ENCODE measurements around the gene ELF3. TPM values are rescaled to one million over a fixed set of nuclear protein-coding genes. Genes with fewer than 3 reads are reported as not detected.

Gene ELF3
- total RNA-seq, 4 donors from 2014 or later: 0.54 to 30.6 (median 0.74) TPM

- Histone ChIP-seq H3K36me3 (peaks cover 2 to 48% of the 10 kb centered on the region in 2 donors), H3K9me3 (no peaks in the 10 kb centered on the region), H3K27ac (no peak overlapping the region), H3K4me1 (peaks cover 2 to 11% (median 4%) of the 10 kb centered on the region in 3 donors), H3K4me3 (no peak overlapping the region), H3K27me3 (no peaks in the 10 kb centered on the region)
- 42 to 51% methylated on average over 8 to 9 of the region's 9 CpGs for WGBS, 2 donors (ENCODE audit: low coverage in 1 of 2)
- no peak for ATAC-seq
- TF ChIP-seq POLR2AphosphoS5 (IDR thresholded peaks at IDR 0.05): no peak
- no peak for TF ChIP-seq CTCF (IDR thresholded peaks at IDR 0.05)
- TF ChIP-seq EP300 (IDR thresholded peaks at IDR 0.05): no peak
- TF ChIP-seq POLR2A (IDR thresholded peaks at IDR 0.05): no peak
Measured at GRCh38 chr1:201970334-201971159, 39.8 kb upstream of the ELF3 start.

GRCh38 chr1:201982082-201982622, 28.2 kb upstream of the ELF3 start:
- Histone ChIP-seq H3K36me3 (no peaks in the 10 kb centered on the region), H3K27me3 (no peaks in the 10 kb centered on the region), H3K4me3 (peak overlapping the region; percentile 69 to 90), H3K27ac (peak overlapping the region in 3 of 4 donors; percentile 93 to 95 (median 93)), H3K4me1 (peaks cover 0 to 27% (median 3%) of the 10 kb centered on the region in 3 donors), H3K9me3 (no peaks in the 10 kb centered on the region)
- ATAC-seq: no peak
- no peak for TF ChIP-seq POLR2AphosphoS5 (IDR thresholded peaks at IDR 0.05)
- TF ChIP-seq CTCF (IDR thresholded peaks at IDR 0.05): no peak
- TF ChIP-seq EP300 (IDR thresholded peaks at IDR 0.05): no peak
- TF ChIP-seq POLR2A (IDR thresholded peaks at IDR 0.05): no peak
- 22 to 33% methylated on average over 3 to 8 of the region's 31 CpGs for WGBS, 2 donors (ENCODE audit: low coverage in 1 of 2)

GRCh38 chr1:201982623-201983379, 27.6 kb upstream of the ELF3 start, which contains the start of gene RNPEP:
Gene RNPEP, plus strand, starts transcription at chr1:201982648. Its CDS starts 19 bp downstream, at chr1:201982667.
- Histone ChIP-seq H3K9me3 (no peaks in the 10 kb centered on the region), H3K27ac (peak within 1 kb of the TSS; percentile 55 to 95 (median 93)), H3K4me3 (peak within 1 kb of the TSS; percentile 69 to 90), H3K36me3 (no peaks in the 10 kb centered on the region), H3K4me1 (peaks cover 0 to 27% (median 3%) of the 10 kb centered on the region in 3 donors), H3K27me3 (no peaks in the 10 kb centered on the region)
- ATAC-seq: peak; percentile 90
- WGBS, 2 donors (ENCODE audit: low coverage in 1 of 2): 0 to 2% methylated on average over 5 to 7 of the region's 80 CpGs
- TF ChIP-seq POLR2A (IDR thresholded peaks at IDR 0.05) (peak; percentile 70 to 76), EP300 (IDR thresholded peaks at IDR 0.05) (no peak), CTCF (IDR thresholded peaks at IDR 0.05) (peak in 3 of 4 experiments; percentile 25 to 39 (median 33)), POLR2AphosphoS5 (IDR thresholded peaks at IDR 0.05) (peak; percentile 35)

- Histone ChIP-seq H3K27me3 (no peaks in the 10 kb centered on the region), H3K36me3 (no peaks in the 10 kb centered on the region), H3K4me3 (peak overlapping the region; percentile 69 to 90), H3K9me3 (no peaks in the 10 kb centered on the region), H3K4me1 (peaks cover 0 to 27% (median 3%) of the 10 kb centered on the region in 3 donors), H3K27ac (peak overlapping the region; percentile 55 to 95 (median 93))
- WGBS, 2 donors (ENCODE audit: low coverage in 1 of 2): 5 to 9% methylated on average over 11 of the region's 11 CpGs
- no peak for TF ChIP-seq POLR2A (IDR thresholded peaks at IDR 0.05)
- no peak for TF ChIP-seq POLR2AphosphoS5 (IDR thresholded peaks at IDR 0.05)
- no peak for TF ChIP-seq CTCF (IDR thresholded peaks at IDR 0.05)
- no peak for TF ChIP-seq EP300 (IDR thresholded peaks at IDR 0.05)
- ATAC-seq: no peak
Measured at GRCh38 chr1:201983380-201983805, 27.0 kb upstream of the ELF3 start.
